GM13977 (cell line): ENCODE measurements around the gene CCDC18.
"Not testable (repeated sequence)": the region's sequence is repeated elsewhere in the genome, so short reads cannot be mapped to it uniquely, and the experiment has no call there.

Source experiments
- DNase-seq: peaks from one replicate; pipeline ENCODE4 v3.0.0; 2012; ENCODE audit warnings: low spot score
- CTCF ChIP-seq: IDR thresholded peaks from 2 replicates; pipeline ENCODE4 v1.5.1; 2012; ENCODE audit warnings: mild to moderate bottlenecking, control low read depth; ENCODE audit not compliant: insufficient read depth; ENCODE audit errors: extremely low read depth, missing control alignments
- in situ Hi-C: fragments of 300-500 bp; cut with MboI; formaldehyde crosslinking; loops from one replicate; pipeline ENCODE4 v1.12.0; 2022; ENCODE audit warnings: low sequenced_read_pairs, low pct_unique_long_range_greater_than_20kb, mixed read lengths, inconsistent platforms; ENCODE audit not compliant: unreplicated experiment

Gene CCDC18

GRCh38 chr1:93205892-93206566 lies 25.5 kb downstream of the CCDC18 start:
- no peak for TF ChIP-seq CTCF
- in situ Hi-C loops = no loop called here
- no peak for DNase-seq

- TF ChIP-seq CTCF = no peak
- in situ Hi-C loops = no loop called here
- DNase-seq = no peak
Measured at GRCh38 chr1:93206567-93206954, 26.0 kb downstream of the CCDC18 start.

GRCh38 chr1:93207211-93207610 lies 26.7 kb downstream of the CCDC18 start:
- TF ChIP-seq CTCF = no peak
- no peak for DNase-seq

GRCh38 chr1:93215322-93215721 lies 34.8 kb downstream of the CCDC18 start:
- no peak for TF ChIP-seq CTCF
- in situ Hi-C loops = no loop called here
- no peak for DNase-seq

More at GRCh38 chr1:93207211-93207610, 26.7 kb downstream of the CCDC18 start:
- in situ Hi-C loops = no loop called here

- TF ChIP-seq CTCF = no peak
- in situ Hi-C loops = no loop called here
- peak; percentile 16 for DNase-seq
Measured at GRCh38 chr1:93219443-93219842, 38.9 kb downstream of the CCDC18 start.

GRCh38 chr1:93220716-93221115 lies 40.2 kb downstream of the CCDC18 start:
- in situ Hi-C loops = not testable (repeated sequence)

GRCh38 chr1:93221913-93222312 lies 41.4 kb downstream of the CCDC18 start:
- in situ Hi-C loops = no loop called here
- DNase-seq = no peak
- no peak for TF ChIP-seq CTCF

More at GRCh38 chr1:93220716-93221115, 40.2 kb downstream of the CCDC18 start:
- DNase-seq = not testable (repeated sequence)
